ENCODE results near the gene SLC2A4. TPM values are rescaled to one million over a fixed set of nuclear protein-coding genes. Genes with fewer than 3 reads are reported as not detected.
A peak's percentile ranks its signal among the peaks of the same experiment; 100 is the strongest.

Gene SLC2A4
- total and polyA plus RNA-seq, 2 donors from 2014 or later = 2.8 to 4.2 TPM

DNA sequence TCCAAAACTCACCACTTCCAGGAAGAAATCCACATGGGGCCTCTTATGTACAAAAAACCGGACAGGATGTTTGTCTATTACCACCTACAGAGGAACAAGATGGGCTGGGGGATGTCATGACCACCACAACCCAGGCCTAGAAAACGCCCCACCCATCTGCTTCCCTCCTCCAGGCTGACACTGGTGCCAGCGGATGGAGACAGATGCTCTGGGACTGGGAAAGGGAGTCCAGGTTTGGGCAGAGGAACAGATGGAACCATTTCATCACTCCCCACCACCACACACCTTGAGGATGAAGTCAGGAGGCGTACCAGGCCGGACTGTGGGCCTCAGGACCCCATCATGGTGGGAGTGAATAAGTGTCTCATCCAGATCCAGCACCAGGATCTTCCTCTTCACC, 34.7 kb upstream of the SLC2A4 start:
- DNase-seq = no peak
- TF ChIP-seq, protein P1, sequence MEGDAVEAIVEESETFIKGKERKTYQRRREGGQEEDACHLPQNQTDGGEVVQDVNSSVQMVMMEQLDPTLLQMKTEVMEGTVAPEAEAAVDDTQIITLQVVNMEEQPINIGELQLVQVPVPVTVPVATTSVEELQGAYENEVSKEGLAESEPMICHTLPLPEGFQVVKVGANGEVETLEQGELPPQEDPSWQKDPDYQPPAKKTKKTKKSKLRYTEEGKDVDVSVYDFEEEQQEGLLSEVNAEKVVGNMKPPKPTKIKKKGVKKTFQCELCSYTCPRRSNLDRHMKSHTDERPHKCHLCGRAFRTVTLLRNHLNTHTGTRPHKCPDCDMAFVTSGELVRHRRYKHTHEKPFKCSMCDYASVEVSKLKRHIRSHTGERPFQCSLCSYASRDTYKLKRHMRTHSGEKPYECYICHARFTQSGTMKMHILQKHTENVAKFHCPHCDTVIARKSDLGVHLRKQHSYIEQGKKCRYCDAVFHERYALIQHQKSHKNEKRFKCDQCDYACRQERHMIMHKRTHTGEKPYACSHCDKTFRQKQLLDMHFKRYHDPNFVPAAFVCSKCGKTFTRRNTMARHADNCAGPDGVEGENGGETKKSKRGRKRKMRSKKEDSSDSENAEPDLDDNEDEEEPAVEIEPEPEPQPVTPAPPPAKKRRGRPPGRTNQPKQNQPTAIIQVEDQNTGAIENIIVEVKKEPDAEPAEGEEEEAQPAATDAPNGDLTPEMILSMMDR (IDR thresholded peaks at IDR 0.05; ENCODE audit: borderline replicate concordance, extremely low read depth, insufficient read depth) = no peak

DNA sequence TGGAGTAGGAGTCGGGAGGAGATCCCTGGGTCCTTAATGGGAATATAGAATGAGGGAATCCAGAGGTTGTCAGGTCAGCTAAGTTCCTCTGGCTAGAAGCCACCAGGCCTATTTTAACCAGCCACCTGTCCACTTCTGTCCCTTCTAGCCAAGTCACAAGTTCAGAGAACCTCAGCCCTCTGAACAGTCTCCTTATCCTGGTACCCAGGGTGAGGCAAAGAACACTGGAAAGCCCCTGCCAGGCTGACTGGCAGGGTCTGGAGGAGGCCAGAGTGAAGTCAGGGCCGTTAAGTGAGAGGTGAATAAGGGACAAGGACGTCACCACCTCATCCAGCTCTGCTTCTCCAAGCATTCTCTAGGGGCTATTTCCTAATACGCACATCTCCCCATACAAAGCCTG, 32.7 kb upstream of the SLC2A4 start:
- intact Hi-C loops (cut with DNase I) = no loop called here
- FAIRE-seq (no peak), DNase-seq (no peak)
- TF ChIP-seq, protein P1 (IDR thresholded peaks at IDR 0.05; ENCODE audit: borderline replicate concordance, extremely low read depth, insufficient read depth) = no peak
- Histone ChIP-seq H3K9me3 (ENCODE audit: control insufficient read depth in 2 of 3, insufficient read depth in 1 of 3, low read length in 3 of 3) (no peaks in the 10 kb centered on the region), H3K36me3 (ENCODE audit: control insufficient read depth in 2 of 3, insufficient read depth in 3 of 3, low read length in 3 of 3) (peaks cover 7 to 16% (median 13%) of the 10 kb centered on the region in 3 donors), H3K4me3 (ENCODE audit: low read length in 3 of 3) (no peak overlapping the region), H3K27me3 (ENCODE audit: control insufficient read depth, insufficient read depth, low read length) (no peaks in the 10 kb centered on the region), H3K4me1 (ENCODE audit: control insufficient read depth in 2 of 3, insufficient read depth in 2 of 3, low read depth in 1 of 3, low read length in 3 of 3) (peaks cover 5 to 25% (median 19%) of the 10 kb centered on the region in 3 donors), H3K9ac (ENCODE audit: low read length in 3 of 3) (no peak overlapping the region), H3K27ac (ENCODE audit: low read depth in 2 of 2, low read length in 2 of 2) (no peak overlapping the region)

More for the DNA sequence above, 34.7 kb upstream of the SLC2A4 start:
- no peak overlapping the region for H3K9ac ChIP-seq (ENCODE audit: low read length in 3 of 3)
- intact Hi-C loops (cut with DNase I) = no loop called here
- H3K27me3 ChIP-seq (ENCODE audit: control insufficient read depth, insufficient read depth, low read length) = no peaks in the 10 kb centered on the region
- no peaks in the 10 kb centered on the region for H3K9me3 ChIP-seq (ENCODE audit: control insufficient read depth in 2 of 3, insufficient read depth in 1 of 3, low read length in 3 of 3)
- peaks cover 7 to 16% (median 13%) of the 10 kb centered on the region in 3 donors for H3K36me3 ChIP-seq (ENCODE audit: control insufficient read depth in 2 of 3, insufficient read depth in 3 of 3, low read length in 3 of 3)
- no peak overlapping the region for H3K4me3 ChIP-seq (ENCODE audit: low read length in 3 of 3)
- no peak for FAIRE-seq
- H3K4me1 ChIP-seq (ENCODE audit: control insufficient read depth in 2 of 3, insufficient read depth in 2 of 3, low read depth in 1 of 3, low read length in 3 of 3) = peaks cover 0 to 26% (median 16%) of the 10 kb centered on the region in 3 donors
- H3K27ac ChIP-seq (ENCODE audit: low read depth in 2 of 2, low read length in 2 of 2) = no peak overlapping the region

DNA sequence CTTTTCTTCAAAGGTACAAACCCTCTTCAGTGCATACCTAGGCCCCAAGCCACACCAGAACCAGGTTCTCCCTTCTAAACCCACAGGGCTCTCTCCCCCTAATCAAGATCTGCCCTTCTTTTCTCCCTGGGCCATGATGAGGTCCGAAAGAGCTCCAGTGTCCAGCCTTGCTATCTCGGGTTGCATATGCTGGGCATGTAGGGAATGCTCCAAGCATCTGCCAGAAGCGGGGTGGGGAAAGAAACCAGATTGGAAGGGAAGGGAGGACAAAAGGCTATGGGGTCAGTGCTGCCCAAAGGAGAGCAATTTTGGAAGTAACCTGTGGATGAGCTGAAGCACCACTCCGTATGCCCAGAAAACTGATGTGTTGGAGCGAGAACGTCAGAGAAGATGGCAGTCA, 32.3 kb upstream of the SLC2A4 start:
- Histone ChIP-seq H3K4me3 (ENCODE audit: low read length in 3 of 3) (no peak overlapping the region), H3K4me1 (ENCODE audit: control insufficient read depth in 2 of 3, insufficient read depth in 2 of 3, low read depth in 1 of 3, low read length in 3 of 3) (peaks cover 5 to 25% (median 19%) of the 10 kb centered on the region in 3 donors), H3K27me3 (ENCODE audit: control insufficient read depth, insufficient read depth, low read length) (no peaks in the 10 kb centered on the region), H3K9ac (ENCODE audit: low read length in 3 of 3) (no peak overlapping the region), H3K9me3 (ENCODE audit: control insufficient read depth in 2 of 3, insufficient read depth in 1 of 3, low read length in 3 of 3) (no peaks in the 10 kb centered on the region), H3K27ac (ENCODE audit: low read depth in 2 of 2, low read length in 2 of 2) (no peak overlapping the region), H3K36me3 (ENCODE audit: control insufficient read depth in 2 of 3, insufficient read depth in 3 of 3, low read length in 3 of 3) (peaks cover 7 to 16% (median 16%) of the 10 kb centered on the region in 3 donors)
- intact Hi-C loops (cut with DNase I) = no loop called here
- no peak for DNase-seq
- no peak for FAIRE-seq
- TF ChIP-seq, protein P1 (IDR thresholded peaks at IDR 0.05; ENCODE audit: borderline replicate concordance, extremely low read depth, insufficient read depth) = no peak

DNA sequence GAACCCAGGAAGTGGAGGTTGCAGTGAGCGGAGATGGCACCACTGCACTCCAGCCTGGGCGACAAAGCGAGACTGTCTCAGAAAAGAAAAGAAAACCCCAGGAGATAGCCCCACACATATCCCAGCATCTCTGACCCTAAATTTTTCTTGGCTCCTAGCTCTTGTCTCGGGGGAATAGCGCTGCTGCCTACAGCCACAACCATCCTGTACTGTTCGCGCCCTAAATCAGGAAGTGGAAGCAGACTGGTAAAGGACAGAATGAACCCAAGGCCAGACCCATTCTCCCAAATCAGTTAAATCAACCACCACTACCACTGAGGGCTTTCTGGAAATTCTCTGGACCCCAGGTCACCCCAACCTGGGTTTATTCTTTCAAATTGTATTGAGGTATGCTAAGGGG, 31.7 kb upstream of the SLC2A4 start:
- intact Hi-C loops (cut with DNase I) = no loop called here
- H3K27me3 ChIP-seq (ENCODE audit: control insufficient read depth, insufficient read depth, low read length) = no peaks in the 10 kb centered on the region
- DNase-seq (no peak), FAIRE-seq (no peak)
- H3K9ac ChIP-seq (ENCODE audit: low read length in 3 of 3) = peak overlapping the region in 2 of 3 donors; percentile 91 to 97
- H3K4me3 ChIP-seq (ENCODE audit: low read length in 3 of 3) = peak overlapping the region; percentile 62 to 86 (median 73)
- H3K36me3 ChIP-seq (ENCODE audit: control insufficient read depth in 2 of 3, insufficient read depth in 3 of 3, low read length in 3 of 3) = peaks cover 7 to 22% (median 13%) of the 10 kb centered on the region in 3 donors
- no peak overlapping the region for H3K27ac ChIP-seq (ENCODE audit: low read depth in 2 of 2, low read length in 2 of 2)
- no peaks in the 10 kb centered on the region for H3K9me3 ChIP-seq (ENCODE audit: control insufficient read depth in 2 of 3, insufficient read depth in 1 of 3, low read length in 3 of 3)
- H3K4me1 ChIP-seq (ENCODE audit: control insufficient read depth in 2 of 3, insufficient read depth in 2 of 3, low read depth in 1 of 3, low read length in 3 of 3) = peaks cover 5 to 25% (median 19%) of the 10 kb centered on the region in 3 donors
- TF ChIP-seq, protein P1 (IDR thresholded peaks at IDR 0.05; ENCODE audit: borderline replicate concordance, extremely low read depth, insufficient read depth) = no peak

Data from kidney (tissue), 14 donors.